K562 (cell line): ENCODE results near the gene FOXP4. TPM values are rescaled to one million over a fixed set of nuclear protein-coding genes. Genes with fewer than 3 reads are reported as not detected.

ENCODE experiments used
- ATAC-seq: fragments of 200-7000 bp; cut with Tn5 transposase; 3 replicates; pipeline ENCODE4 v1.9.1; 2020; ENCODE audit warnings: moderate library complexity
- BruUV-seq: library from RNA; stranded (reverse); fragments of 400-500 nt; replicated peaks from 2 replicates; lab custom pipeline; 2021; lab: Mats Ljungman, UMichigan
- CTCF ChIA-PET: fragments of 300-600 bp; formaldehyde crosslinking; extraction: SDS; loops from one replicate; lab custom pipeline; 2021; ENCODE audit warnings: low intra/inter-chr PET ratio; lab: Yijun Ruan, JAX
- POLR2A ChIA-PET: fragments of 300-600, 350-650 bp; sonication (Branson Sonifier 250); formaldehyde crosslinking; extraction: SDS; loops from one replicate; lab custom pipeline; 2021; ENCODE audit warnings: antibody characterized with exemption, inconsistent platforms; lab: Yijun Ruan, JAX
- DNase-seq, 4 experiments: peaks; one replicate each; pipeline versions ENCODE4 v3.0.0 to v3.0.0-alpha.2; 2011 to 2018; ENCODE audit warnings: low spot score in 3 of 4, mixed read lengths in 3 of 4; ENCODE audit errors: extremely low read depth in 1 of 4
- FAIRE-seq: peaks from 2 replicates; lab custom pipeline; 2011; peaks lifted over from hg19 to GRCh38; lab: Jason Lieb, UNC
- H2AFZ ChIP-seq: 2 replicates; pipeline ENCODE4 v1.6.0; 2011; ENCODE audit warnings: low read depth, low read length, control low read depth, inconsistent platforms
- H3K27ac ChIP-seq: fragments of 200-600 bp; 3 replicates; pipeline ENCODE4 v1.8.0; 2011; ENCODE audit warnings: low read depth, mild to moderate bottlenecking, control low read depth, inconsistent platforms, low read length, moderate library complexity, mixed read lengths; ENCODE audit errors: extremely low read depth
- H3K27me3 ChIP-seq, 2 experiments: fragments of 300-600 bp in 1 of 2; 2 replicates in 1 of 2; 3 replicates in 1 of 2; pipeline versions ENCODE4 v1.6.0 to v1.8.0; 2011; ENCODE audit warnings: inconsistent platforms in 2 of 2, low read length in 2 of 2, mild to moderate bottlenecking in 1 of 2, mixed read lengths in 1 of 2, moderate library complexity in 1 of 2; ENCODE audit not compliant: control insufficient read depth in 2 of 2, insufficient read depth in 2 of 2
- H3K36me3 ChIP-seq: fragments of 300-600 bp; 3 replicates; pipeline ENCODE4 v1.8.0; 2011; ENCODE audit warnings: mild to moderate bottlenecking, low read length, inconsistent platforms; ENCODE audit not compliant: control insufficient read depth, insufficient read depth
- H3K4me1 ChIP-seq, 2 experiments: fragments of 200-600 bp in 1 of 2; replicated peaks in 1 of 2; 2 replicates in 1 of 2; 3 replicates in 1 of 2; pipeline versions ENCODE4 v1.5.1 to v1.8.0; 2011; ENCODE audit warnings: inconsistent platforms in 2 of 2, low read length in 2 of 2, mild to moderate bottlenecking in 1 of 2, mixed read lengths in 1 of 2, moderate library complexity in 1 of 2; ENCODE audit not compliant: control insufficient read depth in 2 of 2, insufficient read depth in 2 of 2
- H3K4me2 ChIP-seq: 2 replicates; pipeline ENCODE4 v1.6.1; 2011; ENCODE audit warnings: low read length, control low read depth, inconsistent platforms, mixed read lengths; ENCODE audit not compliant: insufficient read depth
- H3K4me3 ChIP-seq: fragments of 200-600 bp; sonication (generic), shearing (Covaris generic); 2 replicates; pipeline ENCODE4 v1.5.1; 2016; ENCODE audit warnings: control low read depth, inconsistent platforms
- H3K79me2 ChIP-seq: fragments of 200-600 bp; 3 replicates; pipeline ENCODE4 v1.8.0; 2011; ENCODE audit warnings: low read length, inconsistent platforms; ENCODE audit not compliant: control insufficient read depth, insufficient read depth
- H3K9ac ChIP-seq, 2 experiments: 2 replicates each; pipeline versions ENCODE4 v1.6.0 to v1.6.1; 2011; ENCODE audit warnings: low read depth in 2 of 2, low read length in 2 of 2, control low read depth in 1 of 2, inconsistent platforms in 1 of 2, mild to moderate bottlenecking in 1 of 2, mixed read lengths in 1 of 2; ENCODE audit not compliant: insufficient read depth in 1 of 2
- H3K9me1 ChIP-seq: one replicate; pipeline ENCODE4 v1.6.0; 2011; ENCODE audit warnings: inconsistent platforms, mild to moderate bottlenecking, low read length, moderate library complexity; ENCODE audit not compliant: control insufficient read depth, insufficient read depth
- H3K9me3 ChIP-seq: replicated peaks from 2 replicates; pipeline ENCODE4 v1.5.1; 2011; ENCODE audit warnings: low read depth, low read length, inconsistent platforms; ENCODE audit not compliant: control insufficient read depth, insufficient read depth
- H4K20me1 ChIP-seq: replicated peaks from 2 replicates; pipeline ENCODE4 v1.6.1; 2011; ENCODE audit warnings: low read length, inconsistent platforms, mixed read lengths; ENCODE audit not compliant: control insufficient read depth, insufficient read depth
- CBX3 ChIP-seq, 2 experiments: IDR thresholded peaks; 1 replicate in 1 of 2; 2 replicates in 1 of 2; pipeline ENCODE4 v1.6.1; 2012; ENCODE audit warnings: inconsistent platforms in 2 of 2, low read length in 2 of 2, borderline replicate concordance in 1 of 2, control low read depth in 1 of 2
- KLF10 ChIP-seq: fragments of 250-450 bp; sonication (Bioruptor Pico); IDR thresholded peaks from 2 replicates; pipeline ENCODE4 v1.6.1; 2021; ENCODE audit warnings: matching md5 sums
- NEUROD1 ChIP-seq: fragments of 150-350 bp; IDR thresholded peaks from 2 replicates; pipeline ENCODE4 v1.6.1; 2014; ENCODE audit warnings: borderline replicate concordance, low read length, low read depth; ENCODE audit not compliant: partially characterized antibody
- TCF3 ChIP-seq: sonication (generic); formaldehyde crosslinking; IDR thresholded peaks from 2 replicates; pipeline ENCODE4 v1.4.0; 2020; ENCODE audit warnings: mild to moderate bottlenecking, missing genetic modification reagents
- ZBTB33 ChIP-seq: sonication (generic); formaldehyde crosslinking; IDR thresholded peaks from 2 replicates; pipeline ENCODE4 v1.8.1; 2023; ENCODE audit warnings: mild to moderate bottlenecking, missing genetic modification reagents
- ZNF23 ChIP-seq: fragments of 250-450 bp; sonication (Bioruptor Pico); IDR thresholded peaks from 2 replicates; pipeline ENCODE4 v1.4.0; 2020; ENCODE audit warnings: mild to moderate bottlenecking
- WGBS: fragments of 100-300 bp; shearing (Covaris generic); methylation state at CpG from one replicate; pipeline ENCODE4 v1.1.6; 2016; ENCODE audit warnings: low coverage, mixed read lengths; ENCODE audit not compliant: insufficient coverage; ENCODE audit errors: missing lambda C conversion rate; 5-methylcytosine and 5-hydroxymethylcytosine counted together
- in situ Hi-C: fragments of 300-500 bp; cut with MboI; formaldehyde crosslinking; loops from 4 replicates; pipeline ENCODE4 v1.15.0; 2018; ENCODE audit warnings: inconsistent platforms, mixed read lengths
- intact Hi-C: fragments of 100-400 bp; cut with micrococcal nuclease; formaldehyde crosslinking; loops from 2 replicates; pipeline ENCODE4 v1.14.2; 2022
- polyA plus RNA-seq, 8 experiments: library from polyadenylated mRNA; depleted of rRNA in 4 of 8; stranded (reverse) in 5 of 8; unstranded in 3 of 8; fragments of >200 nt; fragmentation: Nextera tagmentation in 2 of 8; fragmentation: Illumina TruSeq in 1 of 8; extraction: Ambion mirVana in 2 of 8; extraction: Trizol in 1 of 8; gene quantifications; 2 replicates each; pipeline versions ENCODE4 v1.2.1 to v1.2.3, GENCODE V29; 2011 to 2014; ENCODE audit warnings: inconsistent platforms in 1 of 8, missing spikeins in 1 of 8
- total RNA-seq, 7 experiments: library from RNA; depleted of rRNA in 6 of 7; stranded (reverse); fragments of >200 nt in 6 of 7; fragmentation: Illumina TruSeq in 2 of 7; extraction: Trizol in 2 of 7; gene quantifications; 2 replicates each; pipeline versions ENCODE4 v1.2.1 to v1.2.3, GENCODE V29; 2011 to 2021; ENCODE audit warnings: low replicate concordance in 1 of 7

The FOXP4 gene
- total and polyA plus RNA-seq, 9 of the 15 experiments (the other 6 are each of a cell fraction or from before 2014, with no cell fraction given): 0.11 to 29.4 (median 2.3) TPM

GRCh38 chr6:41585605-41586004 is 39.4 kb downstream of the FOXP4 start:
- ChIA-PET CTCF (no interaction called here), POLR2A (no interaction called here)
- no peak for DNase-seq
- H3K27me3 ChIP-seq: no peaks in the 10 kb centered on the region
- WGBS: 77% methylated on average over 9 of the region's 9 CpGs
- no peak overlapping the region for H2AFZ ChIP-seq
- H3K27ac ChIP-seq: no peak overlapping the region
- H3K36me3 ChIP-seq: peaks cover 17% of the 10 kb centered on the region; the same call in 2 of the 3 replicates
- no peak overlapping the region for H3K4me2 ChIP-seq
- no peaks in the 10 kb centered on the region for H3K9me1 ChIP-seq
- 0 out of 2 replicates have a peak, but pooled peaks cover 3% of the 10 kb centered on the region for H4K20me1 ChIP-seq
- ATAC-seq: no peak
- BruUV-seq: no TSS peak
- intact Hi-C loops: no loop called here
- in situ Hi-C loops: no loop called here
- no peaks in the 10 kb centered on the region for H3K9me3 ChIP-seq
- H3K4me3 ChIP-seq: no peak overlapping the region
- peaks cover 0 to 16% of the 10 kb centered on the region in 2 experiments; a peak in 1 of 5 replicates for H3K4me1 ChIP-seq
- FAIRE-seq: no peak
- H3K9ac ChIP-seq: no peak overlapping the region; a peak in 1 of 4 replicates
- no peak for TF ChIP-seq NEUROD1
- no peak for TF ChIP-seq TCF3 (CRISPR knock-in tag)
- no peak for TF ChIP-seq KLF10 (CRISPR knock-in tag)
- no peaks in the 10 kb centered on the region for H3K79me2 ChIP-seq

GRCh38 chr6:41586252-41587007 is 40.2 kb downstream of the FOXP4 start:
- Histone ChIP-seq H3K79me2 (no peaks in the 10 kb centered on the region), H3K27me3 (no peaks in the 10 kb centered on the region), H3K36me3 (peaks cover 14% of the 10 kb centered on the region; the same call in 2 of the 3 replicates), H2AFZ (no peak overlapping the region), H3K4me1 (peaks cover 0 to 16% of the 10 kb centered on the region in 2 experiments; a peak in 1 of 5 replicates), H3K9me3 (no peaks in the 10 kb centered on the region), H3K9ac (no peak overlapping the region), H4K20me1 (0 out of 2 replicates have a peak, but pooled peaks cover 3% of the 10 kb centered on the region), H3K4me2 (no peak overlapping the region), H3K27ac (no peak overlapping the region), H3K9me1 (no peaks in the 10 kb centered on the region), H3K4me3 (no peak overlapping the region)
- in situ Hi-C loops: no loop called here
- 88% methylated on average over 20 of the region's 28 CpGs for WGBS
- ChIA-PET CTCF (no interaction called here), POLR2A (interaction anchor here (1.2 kb wide), 1 partner anchor 43 kb away, joined by 6 read pairs; no protein-coding TSS in a partner anchor)
- FAIRE-seq (no peak), DNase-seq (no peak), ATAC-seq (no peak)
- intact Hi-C loops: no loop called here
- BruUV-seq: no TSS peak
- 0 out of 2 replicates have a peak, but pooled peaks have one; percentile 12 for TF ChIP-seq ZBTB33
- no peak for TF ChIP-seq CBX3 (IDR thresholded peaks at IDR 0.05; ENCODE audit: borderline replicate concordance in 1 of 2, low read length in 2 of 2)
- no peak for TF ChIP-seq ZNF23 (CRISPR knock-in tag)
